ENCODE results near the gene LRRN4.

Gene LRRN4

GRCh38 chr20:6094063-6094462, 40.2 kb upstream of the LRRN4 start:
- H3K4me3 ChIP-seq (ENCODE audit: low read length): no peak overlapping the region
- TF ChIP-seq CTCF (conservative IDR thresholded peaks at IDR 0.05; ENCODE audit: low read depth, low read length): no peak
- no peak for DNase-seq (ENCODE audit: low read depth)

DNA sequence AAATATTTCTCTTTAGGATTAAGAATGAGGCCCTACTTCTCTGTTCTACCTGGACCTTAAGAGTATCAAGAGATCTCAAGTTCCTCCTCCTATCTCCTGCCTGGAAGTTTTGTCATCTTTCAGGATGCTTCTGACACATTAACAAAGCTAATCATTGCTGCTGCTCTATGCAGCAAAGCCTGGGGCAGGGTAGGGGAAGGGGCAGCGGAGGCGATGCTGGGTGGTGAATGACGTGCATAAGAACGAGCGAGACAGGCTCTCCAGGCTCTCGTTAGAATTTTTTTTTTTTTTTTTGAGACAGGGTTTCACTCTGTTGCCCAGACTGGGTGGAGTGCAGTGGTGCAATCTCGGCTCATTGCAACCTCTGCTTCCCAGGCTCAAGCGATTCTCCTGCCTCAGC, 37.8 kb upstream of the LRRN4 start:
- no peak for TF ChIP-seq CTCF (conservative IDR thresholded peaks at IDR 0.05; ENCODE audit: low read depth, low read length)
- DNase-seq (ENCODE audit: low read depth): no peak
- no peak overlapping the region for H3K4me3 ChIP-seq (ENCODE audit: low read length)

- no peak for DNase-seq (ENCODE audit: low read depth)
- TF ChIP-seq CTCF (conservative IDR thresholded peaks at IDR 0.05; ENCODE audit: low read depth, low read length): no peak
- no peak overlapping the region for H3K4me3 ChIP-seq (ENCODE audit: low read length)
Observed at GRCh38 chr20:6086868-6087267, 33.0 kb upstream of the LRRN4 start.

- no peak for TF ChIP-seq CTCF (conservative IDR thresholded peaks at IDR 0.05; ENCODE audit: low read depth, low read length)
- H3K4me3 ChIP-seq (ENCODE audit: low read length): no peak overlapping the region
- DNase-seq (ENCODE audit: low read depth): no peak
Observed at GRCh38 chr20:6083926-6084325, 30.1 kb upstream of the LRRN4 start.

- DNase-seq (ENCODE audit: low read depth): no peak
- TF ChIP-seq CTCF (conservative IDR thresholded peaks at IDR 0.05; ENCODE audit: low read depth, low read length): no peak
- H3K4me3 ChIP-seq (ENCODE audit: low read length): no peak overlapping the region
Observed at GRCh38 chr20:6081236-6081635, 27.4 kb upstream of the LRRN4 start.

DNA sequence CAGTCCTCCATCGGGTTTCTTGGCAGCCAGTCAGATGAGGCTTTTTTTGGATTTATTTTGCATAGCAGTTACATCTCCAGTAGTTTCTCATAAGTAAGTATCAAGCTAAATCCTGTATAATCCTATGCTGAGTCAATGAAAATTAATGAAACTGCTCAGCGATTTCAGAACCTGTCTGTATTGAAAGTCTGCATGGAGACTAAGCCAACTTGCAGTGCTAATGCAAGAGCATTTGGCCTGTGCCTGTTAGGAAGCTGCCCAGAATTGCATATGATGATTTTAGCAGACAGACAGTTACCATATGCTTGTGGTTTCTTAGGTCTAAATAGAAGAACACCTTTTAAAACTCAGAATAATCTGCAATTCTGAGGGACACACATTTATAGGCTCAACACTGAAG, 25.2 kb upstream of the LRRN4 start:
- no peak for TF ChIP-seq CTCF (conservative IDR thresholded peaks at IDR 0.05; ENCODE audit: low read depth, low read length)
- no peak overlapping the region for H3K4me3 ChIP-seq (ENCODE audit: low read length)
- peak; percentile 41 for DNase-seq (ENCODE audit: low read depth)

DNA sequence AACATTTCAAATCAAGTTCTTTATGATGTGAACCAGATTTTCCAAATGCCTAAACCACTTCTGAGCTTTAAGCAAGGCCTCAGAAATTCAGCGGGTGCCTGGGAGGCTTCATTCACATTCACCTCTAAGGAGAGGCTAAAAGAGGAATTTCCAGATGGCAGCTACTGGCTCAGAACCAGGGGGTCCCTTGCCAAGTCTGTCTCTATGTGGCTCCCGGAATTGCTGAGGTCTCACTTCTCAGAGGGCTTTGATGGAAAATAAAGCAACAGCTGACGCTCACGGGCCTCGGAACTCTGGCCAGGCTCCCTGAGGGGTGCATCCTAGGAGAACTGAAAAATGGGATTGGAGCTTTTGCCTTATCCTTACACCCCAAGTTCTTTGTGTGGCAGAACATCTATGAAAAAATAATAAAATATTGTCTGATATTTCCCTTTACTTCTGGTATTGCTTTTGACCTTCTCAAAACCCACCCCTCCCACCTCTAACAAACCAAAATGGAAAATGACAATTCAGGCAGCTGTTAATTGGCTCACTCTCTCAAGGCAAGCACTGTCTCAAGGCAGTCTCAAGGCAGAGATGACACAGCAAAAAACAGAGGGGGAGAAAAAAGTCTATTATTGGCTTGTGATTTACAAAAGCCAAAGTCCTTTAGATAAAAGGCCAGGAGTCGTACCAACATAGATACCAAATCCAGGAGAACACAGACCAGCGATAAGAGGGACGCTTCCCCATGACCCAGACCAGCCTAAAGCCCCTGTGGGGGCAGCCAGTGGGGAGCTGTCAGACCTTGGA, 21.8 kb upstream of the LRRN4 start:
- TF ChIP-seq CTCF (conservative IDR thresholded peaks at IDR 0.05; ENCODE audit: low read depth, low read length): no peak

More for the DNA sequence above, 21.8 kb upstream of the LRRN4 start:
- DNase-seq (ENCODE audit: low read depth): no peak
- no peak overlapping the region for H3K4me3 ChIP-seq (ENCODE audit: low read length)
